ENCODE measurements around the gene PAIP2.

- TF ChIP-seq CTCF (IDR thresholded peaks at IDR 0.05; ENCODE audit: low read length) (no peak), EZH2phosphoT487 (IDR thresholded peaks at IDR 0.05; ENCODE audit: low read length) (no peak), EZH2 (optimal IDR thresholded peaks at IDR 0.05; ENCODE audit: low read depth, low read length) (no peak)
These were observed 72.3 kb downstream of the PAIP2 start for GRCh38 chr5:139413963-139414362.
